ENCODE measurements around the gene WNK2.
A peak's percentile ranks its signal among the peaks of the same experiment; 100 is the strongest.

Gene WNK2

GRCh38 chr9:93300175-93300572 lies 116.2 kb downstream of the WNK2 start:
- DNase-seq: no peak

DNA sequence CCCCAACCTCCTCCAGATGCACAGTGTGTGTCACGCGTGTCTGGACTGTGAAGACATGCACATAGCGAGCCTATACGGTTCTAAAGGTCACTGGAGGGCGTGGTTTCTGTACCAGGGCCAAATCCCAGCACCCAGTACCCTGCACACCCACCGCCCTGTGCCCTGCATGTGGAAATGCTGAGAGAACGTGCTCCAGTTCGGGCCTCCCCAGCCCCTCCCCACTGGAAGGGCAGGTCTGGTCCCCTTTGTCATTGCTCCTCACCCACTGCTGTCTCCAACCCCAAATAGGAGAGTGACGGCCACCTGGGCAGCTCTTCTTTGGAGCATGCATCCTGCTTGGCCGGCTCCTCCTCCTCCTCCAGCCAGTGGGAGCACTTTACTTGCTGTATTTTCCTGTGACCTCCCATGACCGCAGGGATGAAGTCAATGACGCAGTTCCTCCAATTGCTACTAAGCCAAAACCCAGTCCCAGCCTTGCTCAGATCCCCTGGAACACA lies 116.7 kb downstream of the WNK2 start:
- no peak for DNase-seq

- DNase-seq: no peak
These were observed 117.4 kb downstream of the WNK2 start for GRCh38 chr9:93301291-93301811.

- no peak for DNase-seq
These were observed 118.1 kb downstream of the WNK2 start for GRCh38 chr9:93301911-93302541.

GRCh38 chr9:93302586-93303257 lies 118.8 kb downstream of the WNK2 start:
- peak; percentile 58 to 60 for DNase-seq

- no peak for DNase-seq
These were observed 119.4 kb downstream of the WNK2 start for GRCh38 chr9:93303258-93303771.

DNA sequence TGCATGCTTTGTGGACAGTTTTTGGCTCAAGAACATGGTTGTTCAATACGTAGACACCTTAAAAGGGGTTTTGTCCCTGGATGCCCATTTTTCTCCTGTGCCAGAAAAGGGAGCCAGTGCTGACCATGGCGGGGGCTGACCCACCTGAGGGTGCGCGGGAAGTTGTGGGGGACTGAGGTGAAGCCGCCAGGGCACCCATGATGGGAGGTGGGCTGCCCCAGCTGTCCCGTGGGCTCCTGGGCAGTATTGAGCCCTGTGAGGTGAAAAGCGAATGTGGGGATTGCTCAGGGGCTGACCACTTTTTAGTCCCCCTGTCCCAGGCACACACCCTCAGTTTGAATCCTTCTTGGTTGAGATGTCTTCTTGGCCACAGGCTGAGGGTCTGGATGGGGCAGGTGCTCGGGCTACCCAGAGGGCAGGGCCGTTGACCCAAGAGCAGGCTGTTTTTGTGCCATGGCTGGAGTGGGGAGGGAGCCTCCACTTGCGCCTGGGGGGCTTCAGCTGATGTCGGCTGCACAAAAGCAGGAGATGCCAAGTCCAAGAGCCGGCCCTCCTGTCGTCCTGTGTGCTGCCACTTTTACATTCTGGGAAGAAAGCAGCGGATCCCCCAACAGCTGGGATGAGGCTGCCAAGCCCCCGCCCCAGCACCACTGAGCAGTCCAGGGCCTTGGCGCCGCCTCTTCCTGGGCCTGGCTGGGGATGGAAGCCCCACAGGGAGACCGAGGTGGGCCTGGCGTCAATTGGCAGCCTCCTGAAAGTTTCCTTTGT lies 120.1 kb downstream of the WNK2 start:
- no peak for DNase-seq

DNA sequence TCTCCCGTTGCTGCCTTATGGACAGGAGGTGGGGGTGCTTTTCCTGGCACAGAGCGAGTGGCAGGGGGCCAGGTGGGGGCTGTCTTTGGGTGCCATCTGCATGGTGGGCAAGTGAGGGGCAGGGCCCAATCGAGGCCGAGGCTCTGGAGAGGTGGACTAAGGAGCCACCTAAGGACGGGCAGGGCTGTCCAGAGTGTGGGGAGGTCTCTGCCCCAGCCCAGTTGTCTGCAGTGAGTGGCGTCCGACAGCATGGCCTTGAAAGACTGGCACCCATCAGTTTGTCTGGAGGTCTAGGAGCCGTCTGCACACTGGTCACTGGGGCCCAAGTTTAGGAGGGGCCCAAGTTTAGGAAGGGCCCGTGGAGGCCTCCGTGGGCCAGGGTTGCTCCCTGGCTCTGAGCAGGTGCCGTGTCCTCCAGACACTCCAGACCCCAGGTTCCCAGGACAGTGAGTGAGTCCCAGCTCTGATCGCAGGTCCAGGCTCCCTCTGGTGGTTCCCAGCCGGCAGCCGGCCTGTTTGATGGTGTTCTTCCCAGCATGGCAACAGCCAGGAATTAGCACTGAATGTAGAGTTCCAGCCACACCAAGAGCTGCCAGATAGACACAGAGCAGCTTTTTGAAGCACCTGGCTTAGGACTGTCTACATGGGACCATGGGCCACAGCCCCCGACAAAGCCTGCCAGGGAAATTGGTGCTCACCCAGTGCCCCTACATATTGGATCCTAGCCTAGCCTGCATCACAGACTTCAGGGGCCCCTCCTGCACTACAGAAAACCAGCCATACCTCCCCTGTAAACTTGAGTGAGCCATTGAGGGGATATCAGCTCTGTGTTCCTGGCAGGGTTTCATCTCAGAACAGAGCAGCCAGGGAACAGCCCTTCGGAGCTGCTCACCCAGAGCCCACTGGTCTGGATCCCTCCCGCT lies 120.9 kb downstream of the WNK2 start:
- no peak for DNase-seq

DNA sequence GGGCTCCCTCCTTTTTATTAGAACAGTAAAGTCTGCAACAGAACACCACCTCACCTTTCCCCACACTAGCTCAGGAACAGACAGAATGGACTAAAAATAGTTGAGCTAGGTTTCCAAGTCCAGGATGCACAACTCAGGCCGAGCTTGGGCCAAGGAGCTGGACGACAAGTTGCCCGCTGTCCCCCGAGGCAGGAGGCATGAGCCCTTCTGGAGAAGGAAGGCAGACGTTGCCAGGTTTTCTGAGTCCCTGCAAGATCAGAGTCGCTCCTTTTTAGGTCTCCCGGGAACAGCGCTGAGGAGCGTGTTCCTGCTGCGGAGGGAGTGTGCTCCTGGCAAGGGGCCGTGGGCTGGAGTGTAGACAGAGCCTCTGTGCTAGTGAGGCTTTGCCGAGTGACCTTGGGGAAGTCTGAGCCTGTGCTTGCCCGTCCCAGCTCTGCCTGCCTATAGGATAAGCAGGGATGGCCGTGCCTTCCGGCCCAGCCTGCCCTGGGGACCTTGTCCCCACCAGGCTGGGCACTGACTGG lies 121.6 kb downstream of the WNK2 start:
- DNase-seq: no peak

- no peak for DNase-seq
These were observed 122.1 kb downstream of the WNK2 start for GRCh38 chr9:93306081-93306480.

GRCh38 chr9:93306579-93307091 lies 122.7 kb downstream of the WNK2 start:
- DNase-seq: no peak

DNA sequence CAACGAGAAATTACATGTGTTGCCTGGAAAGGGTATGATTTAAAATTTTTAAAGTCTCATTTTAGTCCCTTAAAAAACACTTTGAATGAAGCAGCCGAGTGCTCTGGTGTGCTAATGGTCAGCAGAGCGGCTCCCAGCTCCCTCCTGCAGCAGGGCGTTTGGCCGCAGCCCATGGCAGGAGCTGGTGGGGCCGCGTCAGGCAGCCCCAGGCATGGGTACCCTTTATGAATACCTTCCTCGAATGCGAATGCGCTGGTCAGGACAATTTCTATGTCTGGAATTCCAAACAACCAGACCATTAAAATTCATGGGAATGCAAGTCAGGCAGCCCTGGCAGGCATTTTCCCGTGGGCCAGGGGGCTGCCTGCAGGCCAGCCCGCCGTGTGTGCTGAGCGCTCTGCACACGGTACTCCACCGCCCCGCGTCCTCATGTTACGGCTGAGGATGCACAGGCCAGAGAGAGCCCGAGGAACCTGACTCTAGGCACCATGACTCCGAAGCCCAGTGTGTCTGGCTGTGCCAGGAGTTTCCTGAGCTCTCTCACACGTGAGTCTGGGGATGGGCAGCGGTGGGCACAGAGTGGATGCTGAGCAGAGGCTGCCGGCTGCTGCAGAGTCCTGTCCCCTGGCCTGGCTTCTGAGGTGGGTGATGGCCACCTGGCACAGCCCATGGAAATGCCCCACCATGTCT lies 123.7 kb downstream of the WNK2 start:
- DNase-seq: no peak

- no peak for DNase-seq
These were observed 124.2 kb downstream of the WNK2 start for GRCh38 chr9:93308158-93308602.

- DNase-seq: no peak
These were observed 124.7 kb downstream of the WNK2 start for GRCh38 chr9:93308676-93309075.

DNA sequence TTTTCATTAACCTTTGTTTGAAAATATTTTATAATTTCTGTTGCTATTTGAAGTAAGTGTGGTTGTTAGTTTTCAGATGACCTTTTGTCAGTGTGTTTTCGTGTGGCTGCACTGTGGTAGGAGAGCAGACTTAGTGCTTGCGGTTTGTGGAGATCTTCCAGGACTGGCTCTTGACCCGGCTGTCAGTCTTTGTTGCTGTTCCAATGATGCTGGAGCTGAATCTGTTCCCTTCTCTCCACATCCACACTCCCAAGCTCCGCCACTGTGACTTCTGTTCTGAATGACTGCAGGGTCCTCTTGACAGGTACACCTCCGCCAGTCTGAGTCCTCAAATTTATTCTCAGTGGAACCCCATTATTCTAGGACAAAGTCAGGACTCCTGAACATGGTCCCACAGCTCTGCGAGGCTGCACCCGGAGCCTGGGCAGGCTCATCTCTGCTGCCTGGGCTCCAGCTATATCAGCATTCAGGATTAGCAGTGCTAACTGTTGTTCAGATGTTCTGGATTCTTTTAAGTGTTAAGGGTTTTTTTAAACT lies 126.0 kb downstream of the WNK2 start:
- no peak for DNase-seq

- DNase-seq: no peak
These were observed 131.2 kb downstream of the WNK2 start for GRCh38 chr9:93315118-93315517.

GRCh38 chr9:93315960-93316359 lies 132.0 kb downstream of the WNK2 start:
- no peak for DNase-seq

DNA sequence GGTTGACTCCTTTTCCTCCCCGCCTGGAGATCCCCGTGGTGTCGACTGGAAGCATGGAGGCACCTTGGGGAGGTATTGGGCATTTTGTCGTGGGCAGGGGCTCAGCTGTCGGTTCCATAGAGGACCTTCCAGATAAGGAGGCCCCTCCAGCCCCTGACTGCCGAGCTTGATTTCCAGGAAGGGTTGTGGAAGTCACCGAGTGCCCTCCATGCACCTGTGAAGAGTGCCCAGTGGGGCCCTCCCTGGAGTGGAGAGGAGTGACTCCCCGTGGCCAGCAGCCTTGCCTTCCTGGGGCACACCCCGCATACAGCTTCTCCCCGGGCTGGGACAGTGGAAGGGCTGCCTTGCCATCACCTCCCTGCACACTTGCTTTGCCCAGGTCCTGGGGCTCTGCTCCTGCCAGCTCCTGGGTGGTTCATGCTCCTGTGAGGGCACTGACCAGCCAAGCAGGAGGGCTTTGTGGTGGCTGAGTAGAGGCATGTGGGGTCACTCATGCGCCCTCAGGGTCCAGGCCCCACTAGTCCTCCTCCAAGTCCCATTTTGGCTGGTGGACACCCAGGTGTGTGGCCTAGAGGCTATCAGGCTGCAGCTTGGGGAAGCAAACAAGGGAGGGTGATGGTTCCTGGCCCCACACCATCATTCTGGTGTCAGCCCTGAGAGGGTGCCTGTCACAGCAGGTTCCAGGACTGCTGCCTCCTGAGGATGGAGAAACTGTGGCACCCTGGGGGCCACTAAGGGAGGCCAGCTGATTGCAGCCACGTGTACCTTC lies 133.0 kb downstream of the WNK2 start:
- DNase-seq: no peak

DNA sequence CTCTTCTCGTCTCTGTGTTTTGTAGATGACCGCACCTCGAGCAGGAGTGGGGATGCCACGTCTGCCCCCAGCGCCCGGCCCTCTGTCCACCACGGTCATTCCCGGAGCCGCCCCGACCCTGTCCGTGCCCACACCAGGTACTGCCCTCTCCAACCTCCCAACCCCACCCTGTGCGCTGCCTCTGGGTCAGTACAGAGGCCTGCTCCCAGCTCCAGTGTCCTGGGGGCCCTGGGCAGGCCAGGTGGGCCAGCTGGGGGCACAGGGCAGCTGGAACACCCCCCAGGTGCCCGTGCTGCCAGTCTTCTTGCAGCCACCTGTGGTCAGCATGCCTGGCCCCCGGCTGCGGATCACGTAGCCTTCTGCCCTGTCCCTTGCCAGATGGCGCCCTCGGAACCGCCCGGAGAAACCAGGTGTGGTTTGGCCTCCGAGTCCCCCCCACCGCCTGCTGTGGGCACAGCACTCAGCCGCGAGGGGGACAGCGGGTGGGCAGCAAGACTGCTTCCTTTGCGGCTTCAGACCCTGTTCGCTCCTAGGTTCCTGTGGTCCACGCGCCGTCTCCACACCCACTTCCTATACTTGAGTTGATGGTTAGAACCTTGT lies 133.7 kb downstream of the WNK2 start:
- DNase-seq: no peak

DNA sequence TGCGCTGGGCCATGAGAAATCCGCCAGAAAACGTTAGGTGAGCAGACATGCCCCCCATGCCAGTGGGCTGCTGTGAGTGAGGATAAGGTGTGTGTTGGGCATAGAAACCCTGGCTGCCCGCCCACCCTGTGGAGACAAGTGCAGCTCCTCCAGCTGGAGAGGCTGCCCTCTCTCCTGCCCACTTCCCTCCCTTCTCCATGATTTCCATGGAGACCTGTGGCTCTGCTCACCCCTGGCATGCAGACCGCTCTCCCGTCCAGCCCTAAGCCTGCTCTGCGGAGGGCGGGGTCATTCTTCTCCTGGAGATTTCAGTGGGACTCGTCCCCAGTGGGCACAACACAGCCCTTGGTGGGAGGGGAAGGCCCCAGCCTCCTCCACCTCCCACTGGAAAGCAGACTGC lies 134.5 kb downstream of the WNK2 start:
- no peak for DNase-seq
